ENCODE measurements around the gene SPINT2.

Gene SPINT2

GRCh38 chr19:38247734-38248268 is 16.6 kb upstream of the SPINT2 start:
- peaks cover 19% of the 10 kb centered on the region for H3K27me3 Mint-ChIP-seq (ENCODE audit: low read depth)
- H3K4me1 Mint-ChIP-seq: peaks cover 39% of the 10 kb centered on the region
- no peak for TF ChIP-seq CTCF (IDR thresholded peaks at IDR 0.05; ENCODE audit: unreplicated experiment in 3 of 3)
- no peak overlapping the region for H3K27ac Mint-ChIP-seq
- H3K36me3 Mint-ChIP-seq (ENCODE audit: low read depth): no peaks in the 10 kb centered on the region
- H3K4me3 Mint-ChIP-seq: no peak overlapping the region
- H3K9me3 Mint-ChIP-seq: no peaks in the 10 kb centered on the region

GRCh38 chr19:38248421-38248820 is 16.0 kb upstream of the SPINT2 start:
- no peak for TF ChIP-seq CTCF (IDR thresholded peaks at IDR 0.05; ENCODE audit: unreplicated experiment in 3 of 3)
- Mint-ChIP-seq H3K36me3 (ENCODE audit: low read depth) (no peaks in the 10 kb centered on the region), H3K4me3 (no peak overlapping the region), H3K27me3 (ENCODE audit: low read depth) (peaks cover 19% of the 10 kb centered on the region), H3K27ac (no peak overlapping the region), H3K4me1 (peaks cover 45% of the 10 kb centered on the region), H3K9me3 (no peaks in the 10 kb centered on the region)

GRCh38 chr19:38250428-38250820 is 13.9 kb upstream of the SPINT2 start:
- TF ChIP-seq CTCF (IDR thresholded peaks at IDR 0.05; ENCODE audit: unreplicated experiment in 3 of 3): no peak
- Mint-ChIP-seq H3K36me3 (ENCODE audit: low read depth) (no peaks in the 10 kb centered on the region), H3K9me3 (no peaks in the 10 kb centered on the region), H3K27me3 (ENCODE audit: low read depth) (peaks cover 15% of the 10 kb centered on the region), H3K27ac (peak overlapping the region; percentile 91 to 96 (median 94)), H3K4me1 (peaks cover 43% of the 10 kb centered on the region), H3K4me3 (no peak overlapping the region)

GRCh38 chr19:38250821-38251563 is 13.4 kb upstream of the SPINT2 start:
- TF ChIP-seq CTCF (IDR thresholded peaks at IDR 0.05; ENCODE audit: unreplicated experiment in 3 of 3): no peak
- Mint-ChIP-seq H3K4me3 (peak overlapping the region; percentile 63 to 70 (median 66)), H3K4me1 (peaks cover 47% of the 10 kb centered on the region), H3K27me3 (ENCODE audit: low read depth) (peaks cover 11% of the 10 kb centered on the region), H3K9me3 (no peaks in the 10 kb centered on the region), H3K36me3 (ENCODE audit: low read depth) (no peaks in the 10 kb centered on the region), H3K27ac (peak overlapping the region; percentile 91 to 96 (median 94))

GRCh38 chr19:38251564-38252051 is 12.8 kb upstream of the SPINT2 start:
- H3K27me3 Mint-ChIP-seq (ENCODE audit: low read depth): peaks cover 6% of the 10 kb centered on the region
- H3K27ac Mint-ChIP-seq: peak overlapping the region; percentile 91 to 96 (median 94)
- peaks cover 49% of the 10 kb centered on the region for H3K4me1 Mint-ChIP-seq
- H3K36me3 Mint-ChIP-seq (ENCODE audit: low read depth): no peaks in the 10 kb centered on the region
- TF ChIP-seq CTCF (IDR thresholded peaks at IDR 0.05; ENCODE audit: unreplicated experiment in 3 of 3): no peak
- H3K9me3 Mint-ChIP-seq: no peaks in the 10 kb centered on the region
- H3K4me3 Mint-ChIP-seq: peak overlapping the region; percentile 63 to 70 (median 66)

Measured in nephron (organoid).